Measurements from ENCODE around the gene FBXL5. TPM values are rescaled to one million over a fixed set of nuclear protein-coding genes. Genes with fewer than 3 reads are reported as not detected.

Gene FBXL5
- total and polyA plus RNA-seq, 2 of the 13 experiments (the other 11 are each of a cell fraction or from before 2014, with no cell fraction given): 17.4 to 45.3 TPM

DNA sequence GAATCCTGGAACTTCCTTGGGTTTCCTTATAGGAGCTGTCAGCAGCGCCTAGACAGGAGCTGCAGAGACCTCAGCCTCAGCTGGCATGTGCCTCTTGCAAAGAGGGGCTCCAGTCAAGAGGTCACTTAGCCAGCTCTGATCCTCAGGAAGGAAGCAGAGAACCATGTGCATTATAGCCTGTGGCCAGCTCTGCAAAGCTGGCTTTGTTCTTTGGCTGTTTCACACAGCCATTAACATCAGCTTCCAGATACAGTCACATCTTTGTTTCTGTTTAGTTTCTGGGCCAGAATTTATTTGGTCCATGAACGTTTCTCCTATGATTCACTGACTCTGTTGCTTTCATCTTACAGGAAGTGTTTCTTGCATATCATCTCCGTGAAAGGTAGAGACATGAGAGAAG is 93.0 kb downstream of the FBXL5 start:
- no peak overlapping the region for H2AFZ ChIP-seq (ENCODE audit: low read length)
- 72% methylated on average over 2 of the region's 3 CpGs for WGBS (ENCODE audit: low lambda C conversion rate)
- no peaks in the 10 kb centered on the region for H4K20me1 ChIP-seq (ENCODE audit: insufficient read depth, low read length)
- peaks cover 0 to 2% of the 10 kb centered on the region in 2 experiments; a peak in 1 of 5 replicates for H3K36me3 ChIP-seq (replicated peaks in 1 of 2; ENCODE audit: control insufficient read depth in 1 of 2, insufficient read depth in 2 of 2, low read length in 2 of 2)
- in situ Hi-C loops (cut with HindIII; ENCODE audit: extremely low pct_ligation_motif_present, low pct_unique_long_range_greater_than_20kb): no loop called here
- intact Hi-C loops (cut with micrococcal nuclease; ENCODE audit: unreplicated experiment): no loop called here
- no peak for TF ChIP-seq THYN1 (CRISPR knock-in tag; IDR thresholded peaks at IDR 0.05; ENCODE audit: borderline replicate concordance, low read depth)
- TF ChIP-seq SNAI1 (CRISPR knock-in tag; IDR thresholded peaks at IDR 0.05; ENCODE audit: borderline replicate concordance): no peak
- no peak for TF ChIP-seq ZNF430 (CRISPR knock-in tag; IDR thresholded peaks at IDR 0.05)
- no peak for TF ChIP-seq ZNF775 (CRISPR knock-in tag; IDR thresholded peaks at IDR 0.05; ENCODE audit: borderline replicate concordance)
- no peak for TF ChIP-seq PRDM4 (CRISPR knock-in tag; IDR thresholded peaks at IDR 0.05; ENCODE audit: borderline replicate concordance)
- TF ChIP-seq BRCA1 (CRISPR knock-in tag; IDR thresholded peaks at IDR 0.05): no peak
- TF ChIP-seq MEIS1 (CRISPR knock-in tag; IDR thresholded peaks at IDR 0.05; ENCODE audit: borderline replicate concordance): no peak
- no peak for TF ChIP-seq ZSCAN12 (CRISPR knock-in tag; IDR thresholded peaks at IDR 0.05)
- no peak for TF ChIP-seq GATAD2A (CRISPR knock-in tag; IDR thresholded peaks at IDR 0.05)
- TF ChIP-seq ZNF530 (CRISPR knock-in tag; IDR thresholded peaks at IDR 0.05; ENCODE audit: low read depth): no peak
- no peak for TF ChIP-seq ZNF280B (CRISPR knock-in tag; IDR thresholded peaks at IDR 0.05; ENCODE audit: borderline replicate concordance)
- TF ChIP-seq PHF5A (CRISPR knock-in tag; IDR thresholded peaks at IDR 0.05; ENCODE audit: low read depth, unreplicated experiment): no peak
- no peak for TF ChIP-seq ZBTB42 (CRISPR knock-in tag; IDR thresholded peaks at IDR 0.05)
- no peak for TF ChIP-seq THRA (CRISPR knock-in tag; IDR thresholded peaks at IDR 0.05; ENCODE audit: borderline replicate concordance)
- BruUV-seq (replicated peaks): no TSS peak
- CTCF ChIA-PET (ENCODE audit: low intra/inter-chr PET ratio, low total read pairs): no interaction called here
- DNase-seq (ENCODE audit: low spot score): no peak
- H3K79me2 ChIP-seq (ENCODE audit: insufficient read depth, low read length): no peaks in the 10 kb centered on the region
- no peak overlapping the region for H3K27ac ChIP-seq (ENCODE audit: extremely low read length, insufficient read depth, low read length)
- H3K4me1 ChIP-seq (ENCODE audit: insufficient read depth, low read length): 0 out of 2 replicates have a peak, but pooled peaks cover 9% of the 10 kb centered on the region
- no peak overlapping the region for H3K4me2 ChIP-seq (ENCODE audit: low read depth, low read length)
- FAIRE-seq: no peak
- no peak overlapping the region for H3K4me3 ChIP-seq (replicated peaks in 1 of 3; ENCODE audit: insufficient read depth in 1 of 3, low read depth in 2 of 3, low read length in 3 of 3)
- H3K9me3 ChIP-seq (ENCODE audit: low read length): no peaks in the 10 kb centered on the region
- no peak overlapping the region for H3K9ac ChIP-seq (ENCODE audit: insufficient read depth, low read depth, low read length)
- POLR2A ChIA-PET: no interaction called here
- ATAC-seq: no peak
- H3K27me3 ChIP-seq (ENCODE audit: control insufficient read depth in 1 of 2, insufficient read depth in 2 of 2, low read length in 2 of 2): no peaks in the 10 kb centered on the region
